Activated T-helper 2 cell treated with anti-CD3 and anti-CD28 coated beads, Interferon-gamma antibody, Interleukin-2, Interleukin-4, amounts not matched to agents 10 μg/mL and 5 μg/mL and 100 μg/mL, durations not matched to agents 14 hours and 24 hours and 36 hours (primary cell): ENCODE data around the gene DHCR7. TPM values are rescaled to one million over a fixed set of nuclear protein-coding genes. Genes with fewer than 3 reads are reported as not detected.

Experiments
- DNase-seq: peaks from one replicate; pipeline ENCODE4 v3.0.0; 2021; ENCODE audit warnings: low spot score
- H3K27ac Mint-ChIP-seq: one replicate; pipeline ENCODE4 v1.8.0; 2021; ENCODE audit warnings: mixed read lengths
- H3K27me3 Mint-ChIP-seq: one replicate; pipeline ENCODE4 v1.8.0; 2021; ENCODE audit warnings: low read depth, mixed read lengths
- H3K36me3 Mint-ChIP-seq: one replicate; pipeline ENCODE4 v1.8.0; 2021; ENCODE audit warnings: low read depth, mixed read lengths
- H3K4me1 Mint-ChIP-seq: one replicate; pipeline ENCODE4 v1.8.0; 2021; ENCODE audit warnings: low read depth, mixed read lengths
- H3K4me3 Mint-ChIP-seq: one replicate; pipeline ENCODE4 v1.8.0; 2021; ENCODE audit warnings: low read depth, mild to moderate bottlenecking, moderate library complexity, mixed read lengths
- H3K9me3 Mint-ChIP-seq: one replicate; pipeline ENCODE4 v1.8.0; 2021; ENCODE audit warnings: mixed read lengths
- intact Hi-C: fragments of 100-400 bp; cut with micrococcal nuclease; formaldehyde crosslinking; loops from one replicate; pipeline ENCODE4 v1.15.1; 2023
- total RNA-seq: library from RNA; stranded (reverse); gene quantifications from 2 replicates; pipeline ENCODE4 v1.2.3, GENCODE V29; 2022

DHCR7 gene
- total RNA-seq, 1 donor from 2014 or later = 129 TPM

- intact Hi-C loops = no loop called here
- no peaks in the 10 kb centered on the region for H3K27me3 Mint-ChIP-seq
- no peak for DNase-seq
- H3K36me3 Mint-ChIP-seq = no peaks in the 10 kb centered on the region
- H3K27ac Mint-ChIP-seq = no peak overlapping the region
- H3K9me3 Mint-ChIP-seq = peaks cover 7% of the 10 kb centered on the region
- H3K4me1 Mint-ChIP-seq = no peaks in the 10 kb centered on the region
- no peak overlapping the region for H3K4me3 Mint-ChIP-seq
These were observed 48.9 kb downstream of the DHCR7 start for GRCh38 chr11:71399341-71399740.

- no peaks in the 10 kb centered on the region for H3K9me3 Mint-ChIP-seq
- H3K27me3 Mint-ChIP-seq = no peaks in the 10 kb centered on the region
- no peaks in the 10 kb centered on the region for H3K4me1 Mint-ChIP-seq
- no peak for DNase-seq
- H3K36me3 Mint-ChIP-seq = no peaks in the 10 kb centered on the region
- intact Hi-C loops = no loop called here
- no peak overlapping the region for H3K4me3 Mint-ChIP-seq
- no peak overlapping the region for H3K27ac Mint-ChIP-seq
These were observed 50.2 kb downstream of the DHCR7 start for GRCh38 chr11:71397961-71398360.

- intact Hi-C loops = no loop called here
- DNase-seq = no peak
- Mint-ChIP-seq H3K9me3 (no peaks in the 10 kb centered on the region), H3K4me3 (no peak overlapping the region), H3K27me3 (no peaks in the 10 kb centered on the region), H3K27ac (no peak overlapping the region), H3K4me1 (no peaks in the 10 kb centered on the region), H3K36me3 (no peaks in the 10 kb centered on the region)
These were observed 50.8 kb downstream of the DHCR7 start for GRCh38 chr11:71397331-71397860.

GRCh38 chr11:71396548-71397123 is 51.6 kb downstream of the DHCR7 start:
- Mint-ChIP-seq H3K27ac (no peak overlapping the region), H3K27me3 (peaks cover 3% of the 10 kb centered on the region), H3K4me3 (no peak overlapping the region), H3K36me3 (no peaks in the 10 kb centered on the region), H3K9me3 (no peaks in the 10 kb centered on the region), H3K4me1 (no peaks in the 10 kb centered on the region)
- DNase-seq = no peak
- intact Hi-C loops = no loop called here

GRCh38 chr11:71395774-71396173 is 52.4 kb downstream of the DHCR7 start:
- intact Hi-C loops = no loop called here
- H3K9me3 Mint-ChIP-seq = no peaks in the 10 kb centered on the region
- peaks cover 3% of the 10 kb centered on the region for H3K27me3 Mint-ChIP-seq
- H3K36me3 Mint-ChIP-seq = no peaks in the 10 kb centered on the region
- H3K27ac Mint-ChIP-seq = no peak overlapping the region
- H3K4me3 Mint-ChIP-seq = no peak overlapping the region
- DNase-seq = no peak
- no peaks in the 10 kb centered on the region for H3K4me1 Mint-ChIP-seq

GRCh38 chr11:71395263-71395560 is 53.0 kb downstream of the DHCR7 start:
- no peaks in the 10 kb centered on the region for H3K4me1 Mint-ChIP-seq

GRCh38 chr11:71393283-71393682 is 54.9 kb downstream of the DHCR7 start:
- Mint-ChIP-seq H3K27me3 (peaks cover 3% of the 10 kb centered on the region), H3K4me1 (no peaks in the 10 kb centered on the region), H3K36me3 (no peaks in the 10 kb centered on the region), H3K27ac (no peak overlapping the region), H3K9me3 (no peaks in the 10 kb centered on the region), H3K4me3 (no peak overlapping the region)
- intact Hi-C loops = no loop called here
- DNase-seq = no peak

More at GRCh38 chr11:71395263-71395560, 53.0 kb downstream of the DHCR7 start:
- H3K9me3 Mint-ChIP-seq = no peaks in the 10 kb centered on the region
- DNase-seq = no peak
- H3K4me3 Mint-ChIP-seq = no peak overlapping the region
- intact Hi-C loops = no loop called here
- peaks cover 3% of the 10 kb centered on the region for H3K27me3 Mint-ChIP-seq
- no peak overlapping the region for H3K27ac Mint-ChIP-seq
- H3K36me3 Mint-ChIP-seq = no peaks in the 10 kb centered on the region

- no peaks in the 10 kb centered on the region for H3K36me3 Mint-ChIP-seq
- no peak overlapping the region for H3K4me3 Mint-ChIP-seq
- intact Hi-C loops = no loop called here
These were observed 56.4 kb downstream of the DHCR7 start for GRCh38 chr11:71391796-71392195.

GRCh38 chr11:71391352-71391751 is 56.8 kb downstream of the DHCR7 start:
- Mint-ChIP-seq H3K4me1 (no peaks in the 10 kb centered on the region), H3K4me3 (no peak overlapping the region), H3K27ac (no peak overlapping the region), H3K9me3 (peaks cover 7% of the 10 kb centered on the region), H3K36me3 (no peaks in the 10 kb centered on the region), H3K27me3 (peaks cover 3% of the 10 kb centered on the region)
- DNase-seq = no peak
- intact Hi-C loops = no loop called here

More at GRCh38 chr11:71391796-71392195, 56.4 kb downstream of the DHCR7 start:
- H3K27me3 Mint-ChIP-seq = peaks cover 3% of the 10 kb centered on the region
- peaks cover 7% of the 10 kb centered on the region for H3K9me3 Mint-ChIP-seq
- H3K27ac Mint-ChIP-seq = no peak overlapping the region
- no peaks in the 10 kb centered on the region for H3K4me1 Mint-ChIP-seq
- DNase-seq = no peak

GRCh38 chr11:71388637-71389235 is 59.5 kb downstream of the DHCR7 start:
- Mint-ChIP-seq H3K9me3 (peaks cover 7% of the 10 kb centered on the region), H3K4me1 (no peaks in the 10 kb centered on the region), H3K36me3 (no peaks in the 10 kb centered on the region), H3K27me3 (peaks cover 3% of the 10 kb centered on the region), H3K4me3 (no peak overlapping the region), H3K27ac (no peak overlapping the region)
- intact Hi-C loops = no loop called here
- no peak for DNase-seq

GRCh38 chr11:71387784-71388636 is 60.2 kb downstream of the DHCR7 start:
- intact Hi-C loops = no loop called here
- no peak overlapping the region for H3K4me3 Mint-ChIP-seq
- no peaks in the 10 kb centered on the region for H3K36me3 Mint-ChIP-seq
- H3K4me1 Mint-ChIP-seq = no peaks in the 10 kb centered on the region
- H3K27ac Mint-ChIP-seq = no peak overlapping the region
- no peak for DNase-seq
- H3K27me3 Mint-ChIP-seq = peaks cover 3% of the 10 kb centered on the region
- peaks cover 7% of the 10 kb centered on the region for H3K9me3 Mint-ChIP-seq

- H3K36me3 Mint-ChIP-seq = no peaks in the 10 kb centered on the region
- H3K27me3 Mint-ChIP-seq = peaks cover 2% of the 10 kb centered on the region
- H3K9me3 Mint-ChIP-seq = peaks cover 7% of the 10 kb centered on the region
- no peak overlapping the region for H3K4me3 Mint-ChIP-seq
- intact Hi-C loops = no loop called here
- H3K4me1 Mint-ChIP-seq = no peaks in the 10 kb centered on the region
- H3K27ac Mint-ChIP-seq = no peak overlapping the region
- no peak for DNase-seq
These were observed 61.0 kb downstream of the DHCR7 start for GRCh38 chr11:71387200-71387599.

- Mint-ChIP-seq H3K9me3 (peaks cover 7% of the 10 kb centered on the region), H3K4me3 (no peak overlapping the region), H3K4me1 (no peaks in the 10 kb centered on the region), H3K36me3 (no peaks in the 10 kb centered on the region), H3K27ac (no peak overlapping the region), H3K27me3 (no peaks in the 10 kb centered on the region)
- intact Hi-C loops = no loop called here
- DNase-seq = no peak
These were observed 62.0 kb downstream of the DHCR7 start for GRCh38 chr11:71386202-71386601.
